GM20000 (cell line): ENCODE data around the gene CYB5R3.
"Not testable (repeated sequence)": the region's sequence is repeated elsewhere in the genome, so short reads cannot be mapped to it uniquely, and the experiment has no call there.

Experiments used
- DNase-seq: peaks from one replicate; pipeline ENCODE4 v3.0.0; 2012; ENCODE audit warnings: low spot score

CYB5R3 gene

DNA sequence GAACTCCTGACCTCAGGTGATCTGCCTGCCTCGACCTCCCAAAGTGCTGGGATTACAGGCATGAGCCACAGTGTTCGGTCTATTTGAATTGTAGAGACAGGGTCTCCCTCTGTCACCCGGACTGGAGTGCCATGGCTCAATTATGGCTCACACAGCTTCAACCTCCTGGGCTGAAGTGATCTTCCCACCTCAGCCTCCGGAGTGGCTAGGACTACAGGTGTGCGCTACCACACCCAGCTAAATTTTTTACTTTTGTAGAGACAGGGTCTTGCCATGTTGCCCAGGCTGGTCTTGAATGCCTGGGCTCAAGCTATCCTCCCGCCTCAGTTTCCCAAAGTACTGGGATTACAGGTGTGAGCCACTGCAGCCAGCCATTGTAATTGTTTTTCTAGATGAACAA lies 81.2 kb downstream of the CYB5R3 start:
- not testable (repeated sequence) for DNase-seq
